PC-3 (cell line): ENCODE data around the gene ATXN7L1. TPM values are rescaled to one million over a fixed set of nuclear protein-coding genes. Genes with fewer than 3 reads are reported as not detected.

Experiments
- ATAC-seq: fragments of 200-7000 bp; cut with Tn5 transposase; 2 replicates; pipeline ENCODE4 v1.9.1; 2020; ENCODE audit warnings: mild to moderate bottlenecking, moderate library complexity
- BruUV-seq: library from RNA; stranded (reverse); fragments of 400-500 nt; replicated peaks from 2 replicates; lab custom pipeline; 2021; lab: Mats Ljungman, UMichigan
- CTCF ChIA-PET: fragments of 300-600 bp; sonication (Branson Sonifier 250); formaldehyde crosslinking; loops from one replicate; lab custom pipeline; 2022; ENCODE audit warnings: antibody characterized with exemption; lab: Charles Lee
- POLR2A ChIA-PET: fragments of 300-600 bp; sonication (Branson Sonifier 250); formaldehyde crosslinking; loops from one replicate; lab custom pipeline; 2022; ENCODE audit warnings: antibody characterized with exemption; ENCODE audit not compliant: unreplicated experiment; lab: Charles Lee
- DNase-seq: peaks from one replicate; pipeline ENCODE4 v3.0.0-alpha.2; 2015
- H2AFZ ChIP-seq: fragments of 300-600 bp; sonication (generic); 2 replicates; pipeline ENCODE4 v1.6.0; 2016; ENCODE audit warnings: antibody characterized with exemption, low read length
- H3F3A ChIP-seq: fragments of 300-600 bp; sonication (generic); one replicate; pipeline ENCODE4 v1.6.0; 2017; ENCODE audit warnings: antibody characterized with exemption, low read length, control low read depth, mild to moderate bottlenecking; ENCODE audit not compliant: unreplicated experiment
- H3K27ac ChIP-seq: fragments of 300-600 bp; sonication (generic); 2 replicates; pipeline ENCODE4 v1.5.1; 2016; ENCODE audit warnings: mild to moderate bottlenecking, low read length
- H3K27me3 ChIP-seq: fragments of 300-600 bp; sonication (generic); 2 replicates; pipeline ENCODE4 v1.6.1; 2016; ENCODE audit warnings: low read length, mixed read lengths
- H3K36me3 ChIP-seq: fragments of 300-600 bp; sonication (generic); 2 replicates; pipeline ENCODE4 v1.6.1; 2016; ENCODE audit warnings: low read depth, mixed run types, low read length, mixed read lengths
- H3K4me1 ChIP-seq: fragments of 300-600 bp; sonication (generic); 2 replicates; pipeline ENCODE4 v1.5.1; 2016; ENCODE audit warnings: low read length; ENCODE audit not compliant: insufficient read depth
- H3K4me2 ChIP-seq: fragments of 300-600 bp; sonication (generic); 2 replicates; pipeline ENCODE4 v1.6.0; 2016; ENCODE audit warnings: low read length
- H3K4me3 ChIP-seq: fragments of 300-600 bp; sonication (generic); 2 replicates; pipeline ENCODE4 v1.5.1; 2016; ENCODE audit warnings: mild to moderate bottlenecking, low read length, mixed read lengths
- H3K79me2 ChIP-seq: fragments of 300-600 bp; sonication (generic); 2 replicates; pipeline ENCODE4 v1.6.1; 2017; ENCODE audit warnings: low read length, mixed read lengths
- H3K9ac ChIP-seq: fragments of 300-600 bp; sonication (generic); 2 replicates; pipeline ENCODE4 v1.6.0; 2016; ENCODE audit warnings: mild to moderate bottlenecking, low read length
- H3K9me2 ChIP-seq: fragments of 300-600 bp; sonication (generic); replicated peaks from 2 replicates; pipeline ENCODE4 v1.6.1; 2016; ENCODE audit warnings: mixed run types, low read length, mixed read lengths
- H3K9me3 ChIP-seq: fragments of 300-600 bp; sonication (generic); 2 replicates; pipeline ENCODE4 v1.6.1; 2016; ENCODE audit warnings: low read length, mixed read lengths
- H4K20me1 ChIP-seq: fragments of 300-600 bp; sonication (generic); 2 replicates; pipeline ENCODE4 v1.6.1; 2016; ENCODE audit warnings: low read length, mixed read lengths
- CTCF ChIP-seq: fragments of 300-600 bp; sonication (generic); conservative IDR thresholded peaks from 2 replicates; pipeline ENCODE4 v1.5.1; 2017; ENCODE audit warnings: antibody characterized with exemption, low read depth, mild to moderate bottlenecking, low read length
- EZH2 ChIP-seq: fragments of 300-600 bp; sonication (generic); IDR thresholded peaks from one replicate; pipeline ENCODE4 v1.6.1; 2017; ENCODE audit warnings: antibody characterized with exemption, mild to moderate bottlenecking, low read length; ENCODE audit not compliant: unreplicated experiment
- EZH2phosphoT487 ChIP-seq: fragments of 300-600 bp; sonication (generic); IDR thresholded peaks from 2 replicates; pipeline ENCODE4 v1.6.1; 2018; ENCODE audit warnings: mild to moderate bottlenecking, antibody characterized with exemption, low read length, borderline replicate concordance
- intact Hi-C: fragments of 100-400 bp; cut with micrococcal nuclease; formaldehyde crosslinking; loops from 2 replicates; pipeline ENCODE4 v1.9.0; 2023
- total RNA-seq: library from RNA; depleted of rRNA; stranded (reverse); fragments of >200 nt; gene quantifications from 2 replicates; pipeline ENCODE4 v1.2.3, GENCODE V29; 2014

ATXN7L1 gene
- total RNA-seq, 1 experiment from 2014 or later = 16.0 TPM

- Histone ChIP-seq H3K27me3 (no peaks in the 10 kb centered on the region), H3K4me2 (no peak overlapping the region), H3K4me3 (no peak overlapping the region), H3K79me2 (no peaks in the 10 kb centered on the region), H3K4me1 (no peaks in the 10 kb centered on the region), H4K20me1 (no peaks in the 10 kb centered on the region), H3K27ac (no peak overlapping the region), H2AFZ (no peak overlapping the region), H3K9me3 (no peaks in the 10 kb centered on the region), H3K36me3 (no peaks in the 10 kb centered on the region), H3K9me2 (no peaks in the 10 kb centered on the region), H3K9ac (no peak overlapping the region), H3F3A (no peaks in the 10 kb centered on the region)
- no peak for TF ChIP-seq CTCF
- TF ChIP-seq EZH2 = no peak
- ChIA-PET POLR2A (no interaction called here), CTCF (no interaction called here)
- ATAC-seq (peak; percentile 70), DNase-seq (peak; percentile 60)
- intact Hi-C loops = no loop called here
- BruUV-seq = no TSS peak
These were observed 191.2 kb downstream of the ATXN7L1 start for GRCh38 chr7:105685161-105685560.

GRCh38 chr7:105682341-105683060 is 193.9 kb downstream of the ATXN7L1 start:
- no peak overlapping the region for H3K9ac ChIP-seq
- no TSS peak for BruUV-seq
- TF ChIP-seq CTCF (no peak), EZH2phosphoT487 (no peak), EZH2 (no peak)

GRCh38 chr7:105680505-105681187 is 195.8 kb downstream of the ATXN7L1 start:
- intact Hi-C loops = no loop called here
- TF ChIP-seq EZH2phosphoT487 = no peak
- TF ChIP-seq CTCF = no peak
- TF ChIP-seq EZH2 = no peak
- H4K20me1 ChIP-seq = no peaks in the 10 kb centered on the region
- DNase-seq = no peak
- H3K4me1 ChIP-seq = peaks cover 19% of the 10 kb centered on the region
- BruUV-seq = no TSS peak
- no peaks in the 10 kb centered on the region for H3K9me2 ChIP-seq
- no peaks in the 10 kb centered on the region for H3K27me3 ChIP-seq
- H3K27ac ChIP-seq = no peak overlapping the region
- H3K4me2 ChIP-seq = no peak overlapping the region
- no peak overlapping the region for H2AFZ ChIP-seq
- no peaks in the 10 kb centered on the region for H3K36me3 ChIP-seq
- H3K4me3 ChIP-seq = no peak overlapping the region
- ATAC-seq = no peak
- H3K9ac ChIP-seq = no peak overlapping the region
- no peaks in the 10 kb centered on the region for H3K79me2 ChIP-seq
- CTCF ChIA-PET = no interaction called here
- POLR2A ChIA-PET = interaction anchor here (0.7 kb wide), 1 partner anchor 431 kb away, joined by 29 read pairs; no protein-coding TSS in a partner anchor
- no peaks in the 10 kb centered on the region for H3F3A ChIP-seq
- no peaks in the 10 kb centered on the region for H3K9me3 ChIP-seq

More at GRCh38 chr7:105682341-105683060, 193.9 kb downstream of the ATXN7L1 start:
- no peaks in the 10 kb centered on the region for H3K9me3 ChIP-seq
- H3K9me2 ChIP-seq = no peaks in the 10 kb centered on the region
- peaks cover 19% of the 10 kb centered on the region for H3K4me1 ChIP-seq
- no peaks in the 10 kb centered on the region for H4K20me1 ChIP-seq
- no peaks in the 10 kb centered on the region for H3K79me2 ChIP-seq
- no peak overlapping the region for H3K4me3 ChIP-seq
- H3K36me3 ChIP-seq = no peaks in the 10 kb centered on the region
- DNase-seq = peak; percentile 43
- H3K4me2 ChIP-seq = no peak overlapping the region
- ATAC-seq = no peak
- intact Hi-C loops = no loop called here
- no peaks in the 10 kb centered on the region for H3K27me3 ChIP-seq
- no peak overlapping the region for H2AFZ ChIP-seq
- H3K27ac ChIP-seq = no peak overlapping the region
- no peaks in the 10 kb centered on the region for H3F3A ChIP-seq
- ChIA-PET CTCF (no interaction called here), POLR2A (no interaction called here)
